Astrocyte of the cerebellum (primary cell): ENCODE data around the gene MSANTD7.
"Not testable (repeated sequence)": the region's sequence is repeated elsewhere in the genome, so short reads cannot be mapped to it uniquely, and the experiment has no call there.

Source experiments
- DNase-seq: peaks from one replicate; pipeline ENCODE4 v3.0.0-alpha.2; 2011; ENCODE audit warnings: low read depth
- H3K4me3 ChIP-seq: 2 replicates; pipeline ENCODE4 v1.5.1; 2011; ENCODE audit warnings: mild to moderate bottlenecking, low read depth, low read length, moderate library complexity
- in situ Hi-C: cut with HindIII; loops from 2 replicates; pipeline ENCODE4 v1.10.0; 2017; ENCODE audit warnings: low sequenced_read_pairs
- TF ChIP-seq, protein P1 (sequence below): IDR thresholded peaks from 2 replicates; pipeline ENCODE4 v1.5.1; 2012; ENCODE audit warnings: low read length, low read depth, moderate library complexity, mild to moderate bottlenecking; ENCODE audit errors: missing control alignments

Gene MSANTD7

DNA sequence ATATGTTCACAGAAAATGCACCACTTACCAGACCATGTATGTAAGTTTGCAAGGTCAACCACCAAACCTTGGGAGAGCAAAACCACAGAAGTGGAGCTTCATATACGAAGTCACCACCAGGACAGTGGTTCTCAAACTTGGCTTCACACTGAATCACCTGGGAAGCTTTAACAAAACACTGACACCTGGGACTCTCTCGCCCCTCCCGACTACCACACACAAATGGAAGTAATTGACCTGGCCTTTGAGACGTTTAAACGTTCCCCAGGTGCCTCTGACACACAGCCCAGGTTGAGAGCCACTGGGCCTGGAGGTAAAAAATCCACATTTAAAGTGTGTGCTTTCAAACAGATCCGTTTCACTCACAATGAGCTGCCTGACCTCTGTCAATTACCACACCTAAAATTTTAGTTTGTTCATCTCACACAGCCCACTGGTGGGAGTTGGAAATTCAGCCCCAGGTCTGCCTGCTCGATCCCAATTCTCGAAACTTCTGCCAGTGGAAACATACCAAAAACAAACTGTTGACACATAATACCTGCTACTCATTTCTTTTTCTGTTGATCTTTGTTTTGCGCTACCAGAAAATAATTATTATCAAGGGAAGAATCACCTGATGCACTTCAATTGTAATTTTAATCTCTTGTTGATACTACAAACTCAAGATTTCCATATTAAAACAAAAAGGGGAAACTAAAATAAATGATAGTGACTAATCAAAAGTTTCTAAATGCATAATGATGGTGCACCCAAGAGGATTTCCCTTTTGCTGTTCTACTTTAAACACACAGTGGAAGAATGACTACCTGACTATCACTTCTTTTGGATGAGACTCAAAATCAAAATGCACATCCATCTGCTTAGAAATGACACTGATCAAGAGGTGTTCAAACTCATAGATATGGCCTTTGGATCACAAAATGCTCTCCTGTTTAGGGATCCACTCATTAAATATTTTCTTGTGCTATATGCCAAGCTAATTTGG, 26.8 kb upstream of the MSANTD7 start:
- H3K4me3 ChIP-seq, result no peak overlapping the region
- TF ChIP-seq, protein P1, sequence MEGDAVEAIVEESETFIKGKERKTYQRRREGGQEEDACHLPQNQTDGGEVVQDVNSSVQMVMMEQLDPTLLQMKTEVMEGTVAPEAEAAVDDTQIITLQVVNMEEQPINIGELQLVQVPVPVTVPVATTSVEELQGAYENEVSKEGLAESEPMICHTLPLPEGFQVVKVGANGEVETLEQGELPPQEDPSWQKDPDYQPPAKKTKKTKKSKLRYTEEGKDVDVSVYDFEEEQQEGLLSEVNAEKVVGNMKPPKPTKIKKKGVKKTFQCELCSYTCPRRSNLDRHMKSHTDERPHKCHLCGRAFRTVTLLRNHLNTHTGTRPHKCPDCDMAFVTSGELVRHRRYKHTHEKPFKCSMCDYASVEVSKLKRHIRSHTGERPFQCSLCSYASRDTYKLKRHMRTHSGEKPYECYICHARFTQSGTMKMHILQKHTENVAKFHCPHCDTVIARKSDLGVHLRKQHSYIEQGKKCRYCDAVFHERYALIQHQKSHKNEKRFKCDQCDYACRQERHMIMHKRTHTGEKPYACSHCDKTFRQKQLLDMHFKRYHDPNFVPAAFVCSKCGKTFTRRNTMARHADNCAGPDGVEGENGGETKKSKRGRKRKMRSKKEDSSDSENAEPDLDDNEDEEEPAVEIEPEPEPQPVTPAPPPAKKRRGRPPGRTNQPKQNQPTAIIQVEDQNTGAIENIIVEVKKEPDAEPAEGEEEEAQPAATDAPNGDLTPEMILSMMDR, result no peak
- in situ Hi-C loops, result no loop called here
- DNase-seq, result no peak

DNA sequence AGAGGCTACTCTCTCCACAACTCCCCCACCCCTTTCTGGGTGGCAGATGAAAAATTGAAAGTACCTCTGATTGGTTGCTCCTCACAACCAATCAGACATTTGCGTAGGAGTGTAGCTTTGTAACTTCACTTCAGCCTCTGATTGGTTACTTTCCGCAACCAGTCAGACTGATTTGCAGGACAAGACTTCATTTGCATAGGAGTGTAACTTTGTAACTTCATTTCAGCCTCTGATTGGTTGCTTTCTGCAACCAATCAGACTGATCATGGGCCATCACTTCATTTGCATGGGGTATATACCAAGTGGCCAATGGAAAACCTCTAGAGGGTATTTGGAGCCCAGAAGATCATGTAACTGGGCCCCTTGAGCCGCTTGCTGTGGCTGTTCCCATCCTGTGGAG, 25.8 kb upstream of the MSANTD7 start:
- H3K4me3 ChIP-seq, result no peak overlapping the region
- no peak for DNase-seq
- in situ Hi-C loops, result no loop called here
- TF ChIP-seq, protein P1, result no peak

DNA sequence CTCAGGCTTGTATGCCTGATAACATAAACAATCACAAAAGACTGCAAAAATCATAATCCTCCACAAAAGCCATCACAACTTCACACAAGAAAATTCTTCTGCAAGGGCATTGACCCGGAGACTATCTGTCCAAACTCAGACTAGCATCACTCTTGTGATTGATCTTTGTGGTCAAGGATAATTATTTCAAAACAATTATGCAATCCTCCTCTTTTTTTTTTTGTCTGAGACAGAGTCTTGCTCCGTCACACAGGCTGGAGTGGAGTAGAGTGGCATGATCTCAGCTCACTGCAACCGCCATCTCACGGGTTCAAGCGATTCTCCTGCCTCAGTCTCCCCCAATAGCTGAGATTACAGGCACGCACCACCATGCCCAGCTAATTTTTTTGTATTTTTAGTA, 22.4 kb upstream of the MSANTD7 start:
- TF ChIP-seq, protein P1, result no peak
- in situ Hi-C loops, result no loop called here
- H3K4me3 ChIP-seq, result no peak overlapping the region
- DNase-seq, result no peak

DNA sequence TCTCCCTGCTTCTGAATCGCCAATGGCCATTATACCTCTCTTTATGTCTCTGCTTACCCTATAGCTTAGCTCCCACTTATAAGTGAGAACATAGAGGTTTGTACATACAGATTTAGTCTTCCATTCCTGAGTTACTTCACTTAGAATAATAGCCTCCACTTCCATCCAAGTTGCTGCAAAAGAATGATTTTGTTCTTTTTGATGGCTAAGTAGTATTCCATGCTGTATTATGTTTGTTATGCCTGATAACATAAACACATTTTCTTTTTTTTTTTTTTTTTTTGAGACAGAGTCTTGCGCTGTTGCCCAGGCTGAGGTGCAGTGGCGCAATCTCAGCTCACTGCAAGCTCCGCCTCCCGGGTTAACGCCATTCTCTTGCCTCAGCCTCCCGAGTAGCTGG, 21.4 kb upstream of the MSANTD7 start:
- in situ Hi-C loops, H3K4me3 ChIP-seq, DNase-seq: not testable (repeated sequence)

DNA sequence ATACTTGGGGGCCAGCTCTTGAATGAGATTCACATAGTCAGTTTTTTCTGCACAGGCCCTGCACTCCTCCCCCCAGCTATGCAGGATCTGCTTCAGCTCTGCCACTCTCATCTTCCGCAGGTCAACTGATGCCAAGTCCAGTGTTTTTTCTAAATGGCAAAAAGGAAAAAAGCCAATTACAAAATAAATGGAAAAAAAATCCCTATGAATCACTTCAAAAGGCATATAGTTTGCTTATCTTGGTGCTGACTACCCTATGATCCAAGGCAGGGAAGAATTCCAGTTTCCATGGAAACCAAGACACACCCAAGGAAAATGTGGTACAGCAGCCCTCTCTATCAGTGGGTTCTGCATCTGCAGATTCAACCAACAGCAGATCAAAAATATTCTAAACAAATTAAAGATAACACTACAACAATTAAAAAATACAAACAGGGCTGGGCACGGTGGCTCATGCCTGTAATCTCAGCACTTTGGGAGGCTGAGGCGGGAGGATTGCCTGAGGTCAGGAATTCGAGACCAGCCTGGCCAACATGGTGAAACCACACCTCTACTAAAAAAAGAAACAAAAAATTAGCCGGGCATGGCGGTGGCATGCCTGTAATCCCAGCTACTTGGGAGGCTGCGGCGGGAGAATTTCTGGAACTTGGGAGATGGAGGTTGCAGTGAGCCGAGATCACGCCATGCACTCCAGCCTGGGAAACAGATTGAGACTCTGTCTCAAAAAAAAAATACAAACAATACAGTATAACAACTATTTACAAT, 17.9 kb upstream of the MSANTD7 start:
- TF ChIP-seq, protein P1, result no peak
- DNase-seq, result no peak
- in situ Hi-C loops, result no loop called here
- H3K4me3 ChIP-seq, result no peak overlapping the region

DNA sequence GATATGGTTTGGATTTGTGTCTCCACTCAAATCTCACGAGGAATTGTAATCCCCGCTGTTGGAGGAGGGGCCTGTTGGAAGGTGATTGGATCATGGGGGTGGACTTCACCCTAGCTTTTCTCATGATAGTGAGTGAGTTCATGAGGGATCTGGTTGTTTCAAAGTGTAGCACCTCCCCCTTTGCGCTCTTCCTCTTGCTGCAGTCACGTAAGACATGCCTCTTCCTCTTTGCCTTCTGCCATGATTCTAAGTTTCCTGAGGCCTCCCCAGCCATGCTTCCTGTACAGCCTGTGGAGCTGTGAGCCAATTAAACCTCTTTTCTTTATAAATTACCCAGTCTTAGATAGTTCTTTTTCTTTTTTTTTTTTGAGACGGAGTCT, 17.3 kb upstream of the MSANTD7 start:
- TF ChIP-seq, protein P1, result no peak
- in situ Hi-C loops, result no loop called here
- DNase-seq, result no peak
- no peak overlapping the region for H3K4me3 ChIP-seq
